Body of pancreas (tissue), 4 donors: Measurements from ENCODE around the gene C1orf35. TPM values are rescaled to one million over a fixed set of nuclear protein-coding genes. Genes with fewer than 3 reads are reported as not detected.

ENCODE experiments used
- ATAC-seq: fragments of 150-250 bp; one replicate; pipeline ENCODE4 v1.9.1; 2016
- DNase-seq, 4 donors: peaks; one replicate each; pipeline ENCODE4 v3.0.0-alpha.2; 2019
- H3K27ac ChIP-seq, 4 donors: fragments of 200-600 bp; sonication (generic); 1 replicate in 3 of 4; 2 replicates in 1 of 4; pipeline versions ENCODE4 v1.5.1 to v1.6.1; 2016 to 2019; ENCODE audit warnings: mild to moderate bottlenecking in 1 of 4, mixed read lengths in 1 of 4, moderate library complexity in 1 of 4
- H3K27me3 ChIP-seq, 2 donors: fragments of 200-600 bp; sonication (generic); one replicate each; pipeline ENCODE4 v1.6.0; 2016; ENCODE audit warnings: mild to moderate bottlenecking in 1 of 2
- H3K36me3 ChIP-seq, 2 donors: fragments of 200-600 bp; sonication (generic); replicated peaks in 1 of 2; 2 replicates each; pipeline ENCODE4 v1.5.1; 2016; ENCODE audit warnings: low read depth in 2 of 2; ENCODE audit not compliant: insufficient read depth in 1 of 2
- H3K4me1 ChIP-seq: fragments of 200-600 bp; sonication (generic); one replicate; pipeline ENCODE4 v1.6.0; 2016
- H3K4me3 ChIP-seq, 2 donors: fragments of 200-600 bp; sonication (generic); 1 replicate in 1 of 2; 2 replicates in 1 of 2; pipeline ENCODE4 v1.5.1; 2016 to 2019
- H3K9me3 ChIP-seq, 3 donors: fragments of 200-600 bp; sonication (generic); 1 replicate in 2 of 3; 2 replicates in 1 of 3; pipeline ENCODE4 v1.5.1; 2016
- POLR2A ChIP-seq, 3 donors: fragments of 450-650 bp; IDR thresholded peaks; one replicate each; pipeline ENCODE4 v1.6.1; 2016; ENCODE audit warnings: antibody characterized with exemption in 3 of 3, mild to moderate bottlenecking in 2 of 3
- WGBS, 2 donors: methylation state at CpG; one replicate each; pipeline ENCODE4 v1.1.5; 2017; 5-methylcytosine and 5-hydroxymethylcytosine counted together
- intact Hi-C: fragments of 100-400 bp; cut with DNase I; formaldehyde crosslinking; loops from one replicate; pipeline ENCODE4 v1.15.1; 2023
- total RNA-seq, 2 donors: library from RNA; depleted of rRNA; stranded (reverse); fragments of >200 nt; gene quantifications; one replicate each; pipeline ENCODE4 v1.1.0, GENCODE V29; 2016
- TF ChIP-seq, protein P1 (sequence below), 7 experiments: fragments of 450-650 bp in 4 of 7; fragments of 200-600 bp in 3 of 7; sonication (generic) in 3 of 7; IDR thresholded peaks; one replicate each; pipeline ENCODE4 v1.5.1; 2016 to 2019; ENCODE audit warnings: antibody characterized with exemption in 7 of 7

Gene C1orf35
- total RNA-seq, 2 donors from 2014 or later, result 10.9 to 71.2 TPM

DNA sequence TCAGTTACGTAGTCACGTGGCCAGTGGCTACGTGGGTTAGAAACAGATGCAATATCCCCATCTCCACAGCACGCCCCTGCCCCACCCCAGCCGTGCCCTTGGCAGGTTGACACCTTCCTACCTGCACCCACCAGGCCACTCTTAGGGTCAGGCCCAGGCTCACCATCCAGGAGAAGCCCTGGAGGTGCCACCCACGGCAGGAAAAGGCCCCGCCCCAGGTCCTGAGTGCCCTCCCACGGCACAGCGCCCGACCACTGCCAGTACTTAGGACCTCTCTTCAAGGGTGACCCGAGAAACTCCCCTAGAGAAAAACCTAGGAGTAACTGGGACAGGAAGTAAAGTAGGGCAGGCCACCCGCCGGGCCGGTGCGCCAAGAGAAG is 1.5 kb downstream of the C1orf35 start:
- Histone ChIP-seq H3K36me3 (peaks cover 7 to 16% of the 10 kb centered on the region in 2 donors), H3K27ac (peak overlapping the region; percentile 82 to 97 (median 92)), H3K4me3 (no peak overlapping the region), H3K27me3 (no peaks in the 10 kb centered on the region), H3K4me1 (peaks cover 48% of the 10 kb centered on the region), H3K9me3 (no peaks in the 10 kb centered on the region)
- no peak for TF ChIP-seq POLR2A (IDR thresholded peaks at IDR 0.05)
- TF ChIP-seq, protein P1, sequence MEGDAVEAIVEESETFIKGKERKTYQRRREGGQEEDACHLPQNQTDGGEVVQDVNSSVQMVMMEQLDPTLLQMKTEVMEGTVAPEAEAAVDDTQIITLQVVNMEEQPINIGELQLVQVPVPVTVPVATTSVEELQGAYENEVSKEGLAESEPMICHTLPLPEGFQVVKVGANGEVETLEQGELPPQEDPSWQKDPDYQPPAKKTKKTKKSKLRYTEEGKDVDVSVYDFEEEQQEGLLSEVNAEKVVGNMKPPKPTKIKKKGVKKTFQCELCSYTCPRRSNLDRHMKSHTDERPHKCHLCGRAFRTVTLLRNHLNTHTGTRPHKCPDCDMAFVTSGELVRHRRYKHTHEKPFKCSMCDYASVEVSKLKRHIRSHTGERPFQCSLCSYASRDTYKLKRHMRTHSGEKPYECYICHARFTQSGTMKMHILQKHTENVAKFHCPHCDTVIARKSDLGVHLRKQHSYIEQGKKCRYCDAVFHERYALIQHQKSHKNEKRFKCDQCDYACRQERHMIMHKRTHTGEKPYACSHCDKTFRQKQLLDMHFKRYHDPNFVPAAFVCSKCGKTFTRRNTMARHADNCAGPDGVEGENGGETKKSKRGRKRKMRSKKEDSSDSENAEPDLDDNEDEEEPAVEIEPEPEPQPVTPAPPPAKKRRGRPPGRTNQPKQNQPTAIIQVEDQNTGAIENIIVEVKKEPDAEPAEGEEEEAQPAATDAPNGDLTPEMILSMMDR (IDR thresholded peaks at IDR 0.05), result no peak
- no peak for ATAC-seq
- no peak for DNase-seq
- intact Hi-C loops, result no loop called here
- WGBS, 2 donors, result 18 to 20% methylated on average over 15 of the region's 15 CpGs

DNA sequence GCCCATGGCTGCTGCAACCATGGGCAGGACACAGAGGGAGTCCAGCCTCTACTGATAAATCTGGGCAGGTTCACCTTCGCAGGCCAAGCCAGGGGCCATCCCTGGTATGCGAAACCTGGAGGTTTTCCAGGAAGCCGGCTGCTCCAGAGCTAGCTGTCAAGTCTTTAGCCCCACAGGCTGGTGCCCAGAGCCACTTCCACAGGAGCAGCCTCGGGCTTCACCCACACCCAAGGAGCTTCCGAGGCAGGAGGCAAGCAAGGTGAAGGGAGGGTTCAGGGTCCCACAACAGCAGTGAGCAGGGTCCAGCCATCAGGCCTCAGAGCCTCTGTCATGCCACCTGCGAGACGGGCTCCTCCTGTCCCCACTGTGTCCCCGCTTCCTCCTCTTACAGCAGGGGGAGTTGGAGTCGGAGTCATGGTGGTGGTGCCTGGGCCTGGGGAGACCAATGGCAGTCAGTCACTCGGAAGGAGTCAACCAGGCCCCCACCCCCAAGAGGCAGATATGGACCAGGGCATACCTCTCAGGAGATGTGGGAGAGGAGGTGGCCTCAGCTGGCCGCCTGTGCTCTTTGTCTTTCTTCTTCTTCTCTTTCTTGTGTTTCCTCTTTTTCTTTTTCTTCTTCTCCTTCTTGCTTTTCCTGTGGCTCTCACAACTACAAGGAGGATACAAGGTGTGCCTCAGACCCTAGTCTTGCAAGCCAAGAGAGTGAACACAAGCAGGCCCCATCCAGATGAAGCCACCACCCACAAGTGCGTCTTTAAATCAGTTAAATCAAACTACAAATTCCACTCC is 2.1 kb downstream of the C1orf35 start:
- peak in 3 of 4 donors; percentile 44 to 56 (median 55) for DNase-seq
- Histone ChIP-seq H3K4me3 (no peak overlapping the region), H3K4me1 (peaks cover 54% of the 10 kb centered on the region), H3K9me3 (no peaks in the 10 kb centered on the region), H3K27ac (peak overlapping the region in 3 of 4 donors; percentile 40 to 82 (median 45)), H3K27me3 (no peaks in the 10 kb centered on the region), H3K36me3 (peaks cover 7 to 14% of the 10 kb centered on the region in 2 donors)
- no peak for TF ChIP-seq POLR2A (IDR thresholded peaks at IDR 0.05)
- TF ChIP-seq, protein P1 (IDR thresholded peaks at IDR 0.05), result no peak
- 54 to 60% methylated on average over 11 to 12 of the region's 12 CpGs for WGBS, 2 donors
- no peak for ATAC-seq
- intact Hi-C loops, result no loop called here

DNA sequence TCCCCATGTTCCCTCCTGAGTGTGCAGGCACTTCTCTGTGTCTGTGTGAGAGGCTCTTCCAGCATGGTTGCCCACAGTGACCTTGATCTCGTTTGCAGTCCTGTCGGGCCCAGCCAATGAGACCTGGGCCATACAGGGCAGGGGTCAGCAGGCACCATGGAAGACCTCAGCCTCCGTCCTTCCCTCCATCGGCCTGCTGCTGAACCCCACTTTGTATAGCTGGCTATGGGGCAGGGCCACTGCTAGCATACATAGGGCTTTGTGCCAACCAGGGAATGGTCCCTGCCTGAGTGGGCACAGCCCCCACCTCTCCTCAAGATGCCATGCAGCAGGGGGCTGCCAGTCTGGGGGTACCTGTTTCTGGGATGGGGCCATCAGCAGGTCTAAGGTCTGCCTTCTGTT is 3.8 kb downstream of the C1orf35 start:
- TF ChIP-seq, protein P1 (IDR thresholded peaks at IDR 0.05), result no peak
- no peak for TF ChIP-seq POLR2A (IDR thresholded peaks at IDR 0.05)
- Histone ChIP-seq H3K27ac (no peak overlapping the region), H3K9me3 (no peaks in the 10 kb centered on the region), H3K4me1 (peaks cover 61% of the 10 kb centered on the region), H3K4me3 (no peak overlapping the region), H3K27me3 (no peaks in the 10 kb centered on the region), H3K36me3 (peaks cover 7 to 14% of the 10 kb centered on the region in 2 donors)
- ATAC-seq, result no peak
- 54% methylated on average over 4 of the region's 4 CpGs; no CpG with 5 or more reads in 1 of the 2 donors for WGBS, 2 donors
- intact Hi-C loops, result no loop called here
- no peak for DNase-seq

DNA sequence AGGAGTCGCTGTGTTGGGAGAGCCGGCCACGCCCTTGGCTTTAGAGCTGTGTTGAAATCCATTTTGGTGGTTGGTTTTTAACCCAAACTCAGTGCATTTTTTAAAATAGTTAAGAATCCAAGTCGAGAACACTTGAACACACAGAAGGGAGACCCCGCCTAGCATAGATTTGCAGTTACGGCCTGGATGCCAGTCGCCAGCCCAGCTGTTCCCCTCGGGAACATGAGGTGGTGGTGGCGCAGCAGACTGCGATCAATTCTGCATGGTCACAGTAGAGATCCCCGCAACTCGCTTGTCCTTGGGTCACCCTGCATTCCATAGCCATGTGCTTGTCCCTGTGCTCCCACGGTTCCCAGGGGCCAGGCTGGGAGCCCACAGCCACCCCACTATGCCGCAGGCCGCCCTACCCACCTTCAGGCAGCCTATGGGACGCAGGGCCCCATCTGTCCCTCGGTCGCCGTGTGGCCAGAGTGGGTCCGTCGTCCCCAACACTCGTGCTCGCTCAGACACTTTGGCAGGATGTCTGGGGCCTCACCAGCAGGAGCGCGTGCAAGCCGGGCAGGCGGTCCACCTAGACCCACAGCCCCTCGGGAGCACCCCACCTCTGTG is 4.7 kb downstream of the C1orf35 start:
- Histone ChIP-seq H3K36me3 (peaks cover 7 to 14% of the 10 kb centered on the region in 2 donors), H3K27ac (no peak overlapping the region), H3K27me3 (no peaks in the 10 kb centered on the region), H3K4me3 (no peak overlapping the region), H3K9me3 (no peaks in the 10 kb centered on the region), H3K4me1 (peaks cover 60% of the 10 kb centered on the region)
- no peak for ATAC-seq
- 83 to 89% methylated on average over 17 to 28 of the region's 28 CpGs for WGBS, 2 donors
- intact Hi-C loops, result no loop called here
- no peak for TF ChIP-seq POLR2A (IDR thresholded peaks at IDR 0.05)
- TF ChIP-seq, protein P1 (IDR thresholded peaks at IDR 0.05), result no peak
- no peak for DNase-seq
